Kasumi-1 (cell line): ENCODE data around the gene DNAH3.
"Not testable (repeated sequence)": the region's sequence is repeated elsewhere in the genome, so short reads cannot be mapped to it uniquely, and the experiment has no call there.

Experiments used
- DNase-seq, 2 experiments: peaks; one replicate each; lab custom pipeline; 2025; lab: John Stamatoyannopoulos, UW

DNAH3 gene

GRCh38 chr16:21167360-21167759, 16.7 kb upstream of the DNAH3 start:
- no peak for DNase-seq

DNA sequence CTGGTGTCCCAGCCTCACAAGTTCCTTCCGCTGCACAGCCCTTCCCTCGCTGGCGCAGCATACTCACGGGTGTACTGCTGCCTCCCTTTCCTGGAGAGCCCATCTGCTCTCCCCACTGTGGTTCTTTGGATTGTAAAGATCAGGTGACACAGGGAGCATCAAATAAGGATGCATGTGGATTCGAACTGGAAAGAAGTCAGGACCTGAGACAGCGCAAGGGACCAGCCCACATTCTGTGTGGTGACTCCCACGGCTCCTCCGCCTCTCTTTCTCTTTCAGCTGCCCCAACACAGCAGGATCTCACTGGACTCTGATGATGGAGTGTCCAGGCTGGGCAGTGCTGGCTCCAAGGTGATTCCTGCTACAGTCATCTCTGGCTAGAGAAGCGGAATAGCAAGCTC, 15.9 kb upstream of the DNAH3 start:
- DNase-seq: no peak

DNA sequence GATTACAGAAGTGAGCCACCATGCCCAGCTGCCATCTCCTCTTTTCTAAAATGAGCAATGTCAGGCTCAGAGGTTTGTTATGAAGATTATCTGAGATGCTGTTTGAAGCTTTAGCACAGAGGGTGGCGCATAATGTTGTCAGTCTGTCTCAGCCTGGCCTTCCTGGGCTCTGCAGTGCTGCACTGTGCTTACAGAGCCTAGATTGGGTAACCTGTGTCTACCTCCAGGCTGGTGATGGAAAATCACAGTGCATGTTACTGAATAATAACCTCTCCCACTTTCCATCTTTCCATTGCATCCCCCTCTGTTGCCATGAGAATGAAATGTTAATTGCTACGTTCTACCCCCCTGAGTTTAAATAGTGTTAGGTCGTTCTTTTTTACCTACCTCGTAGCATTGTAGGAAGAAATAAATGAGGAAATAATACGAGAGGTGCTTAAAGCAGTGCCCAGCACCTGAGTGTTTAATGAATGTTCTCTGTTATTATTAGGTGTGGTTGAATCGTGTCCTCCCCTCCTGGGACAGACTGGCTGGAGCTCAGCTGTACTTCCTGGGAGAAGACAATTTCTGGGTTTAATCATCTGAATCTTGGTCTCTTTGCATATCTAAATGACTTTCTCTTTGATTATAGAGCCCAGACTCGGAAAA, 14.0 kb upstream of the DNAH3 start:
- no peak for DNase-seq

DNA sequence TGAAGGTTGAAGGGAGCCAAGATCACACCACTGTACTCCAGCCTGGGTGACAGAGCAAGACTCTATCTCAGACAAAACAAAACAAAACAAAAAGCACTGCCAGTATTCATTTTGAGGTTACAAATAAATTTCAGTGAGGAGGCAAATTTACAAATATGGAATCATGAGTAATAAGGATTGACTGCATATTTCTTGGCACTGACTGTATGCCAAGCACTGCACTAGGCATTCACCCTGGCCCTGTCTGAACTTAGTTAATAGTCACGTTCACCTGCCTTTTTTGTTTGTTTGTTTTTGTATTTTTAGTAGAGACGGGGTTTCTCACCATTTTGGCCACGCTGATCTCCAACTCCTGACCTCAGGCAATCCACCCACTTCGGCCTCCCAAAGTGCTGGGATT, 12.9 kb upstream of the DNAH3 start:
- no peak for DNase-seq

DNA sequence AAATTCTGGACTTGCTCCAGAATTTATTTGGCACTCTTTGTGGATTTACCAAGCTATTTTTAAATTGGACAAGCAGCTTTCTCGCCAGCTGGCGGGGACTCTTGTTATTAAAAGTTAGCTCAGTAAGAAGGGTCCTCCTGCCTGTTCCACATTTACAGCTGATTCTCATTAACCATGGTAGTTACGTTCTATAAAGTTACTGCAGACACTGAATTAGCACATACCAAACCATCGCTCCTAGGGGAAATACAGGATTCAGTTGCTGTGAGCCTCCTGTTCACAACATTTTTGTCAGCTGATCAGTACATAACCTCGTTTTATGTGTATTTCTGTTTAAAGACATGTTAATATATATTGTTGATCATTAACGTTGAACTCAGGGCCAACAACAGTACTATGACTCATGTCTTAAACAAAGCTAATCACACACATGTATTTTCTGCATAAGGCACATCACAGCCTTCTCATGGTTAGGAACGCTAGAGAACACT, 12.1 kb upstream of the DNAH3 start:
- DNase-seq: no peak

- no peak for DNase-seq
These were observed 10.6 kb upstream of the DNAH3 start for GRCh38 chr16:21161211-21161610.

- no peak for DNase-seq
These were observed 9.6 kb upstream of the DNAH3 start for GRCh38 chr16:21160276-21160675.

DNA sequence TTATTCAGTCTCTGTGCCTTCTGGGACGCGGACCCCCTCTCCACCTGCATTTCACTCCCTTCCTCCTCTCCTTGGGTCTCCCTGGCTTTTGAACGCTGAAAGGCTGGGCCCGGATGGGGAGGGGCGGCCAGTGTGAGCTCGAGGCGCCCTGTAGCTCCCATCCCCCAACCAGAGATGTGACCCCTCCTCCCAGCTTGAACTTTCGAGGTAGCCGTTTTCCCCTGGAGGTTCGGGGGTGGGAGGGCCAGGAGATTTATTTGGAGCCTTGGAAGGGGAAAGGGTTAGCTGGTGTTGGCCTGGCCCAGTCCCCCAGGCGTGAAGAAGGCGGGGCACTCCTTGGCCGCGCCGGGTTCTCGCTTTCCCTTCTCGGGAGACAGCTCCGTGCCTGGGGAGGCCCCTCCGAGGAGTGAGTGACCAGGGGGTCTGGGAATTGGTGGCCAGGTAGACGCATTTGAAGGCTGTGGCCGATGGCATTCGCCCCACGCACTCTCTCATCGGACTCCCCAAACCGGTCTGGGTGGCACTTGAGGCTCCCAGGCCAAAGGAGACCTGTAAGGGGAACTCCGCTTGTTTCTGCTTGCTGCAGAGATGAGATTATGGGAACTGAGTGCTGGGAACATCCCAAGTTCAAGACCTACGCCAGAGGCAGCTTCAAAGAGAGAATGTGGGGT, 8.8 kb upstream of the DNAH3 start:
- DNase-seq: peak in 1 of 2 experiments; percentile 11

DNA sequence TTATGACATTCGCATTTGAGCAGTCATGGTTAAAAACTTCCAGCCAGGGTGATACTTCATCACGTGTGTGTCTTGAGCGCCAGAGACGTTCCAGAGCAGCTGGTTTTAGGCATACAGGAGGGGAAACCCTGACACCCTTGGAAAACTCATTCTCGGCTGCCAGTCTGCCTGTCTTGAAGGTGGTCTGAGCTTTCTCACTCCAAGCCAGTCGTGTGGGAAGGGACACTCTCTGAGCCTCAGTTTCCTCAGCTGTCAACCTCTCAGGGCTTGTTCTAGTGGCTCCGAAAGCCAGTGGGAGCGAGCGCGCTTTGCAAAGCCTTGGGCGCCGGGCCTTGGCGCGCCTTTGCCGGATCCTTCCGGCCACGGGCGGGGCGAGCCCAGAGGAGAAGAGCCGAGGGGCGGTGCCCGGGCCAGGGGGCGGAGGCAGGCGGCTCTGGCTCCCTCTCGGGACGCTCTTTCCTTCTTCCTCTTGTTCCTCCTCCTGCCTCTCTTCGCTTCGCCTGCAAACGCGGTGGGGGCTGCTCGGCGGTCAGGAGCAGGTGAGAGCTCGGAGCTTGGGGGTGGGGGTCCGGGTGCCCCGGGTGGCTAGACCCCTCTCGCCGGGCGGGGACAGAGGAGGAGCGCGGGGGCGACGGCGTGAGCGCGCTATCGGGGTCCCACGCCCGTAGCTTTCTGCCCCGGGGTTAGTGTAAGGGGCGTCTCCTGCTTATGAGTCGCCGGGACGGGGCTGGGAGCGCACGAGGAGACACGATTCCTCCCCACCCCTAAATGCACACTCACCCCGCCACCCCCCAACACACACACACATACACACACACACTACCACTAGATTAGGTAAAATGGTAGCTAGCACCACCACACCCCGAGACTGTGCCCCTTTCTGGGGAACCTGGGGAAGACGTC, 7.8 kb upstream of the DNAH3 start, which contains the start of gene LDAF1:
Gene LDAF1 (plus strand): TSS at position 467 of the 903 bp plus-strand sequence. CDS start 2,509 bp downstream, outside the sequence.
- DNase-seq: peak; percentile 39 to 46

- DNase-seq: no peak
These were observed 7.0 kb upstream of the DNAH3 start for GRCh38 chr16:21157632-21158031.

DNA sequence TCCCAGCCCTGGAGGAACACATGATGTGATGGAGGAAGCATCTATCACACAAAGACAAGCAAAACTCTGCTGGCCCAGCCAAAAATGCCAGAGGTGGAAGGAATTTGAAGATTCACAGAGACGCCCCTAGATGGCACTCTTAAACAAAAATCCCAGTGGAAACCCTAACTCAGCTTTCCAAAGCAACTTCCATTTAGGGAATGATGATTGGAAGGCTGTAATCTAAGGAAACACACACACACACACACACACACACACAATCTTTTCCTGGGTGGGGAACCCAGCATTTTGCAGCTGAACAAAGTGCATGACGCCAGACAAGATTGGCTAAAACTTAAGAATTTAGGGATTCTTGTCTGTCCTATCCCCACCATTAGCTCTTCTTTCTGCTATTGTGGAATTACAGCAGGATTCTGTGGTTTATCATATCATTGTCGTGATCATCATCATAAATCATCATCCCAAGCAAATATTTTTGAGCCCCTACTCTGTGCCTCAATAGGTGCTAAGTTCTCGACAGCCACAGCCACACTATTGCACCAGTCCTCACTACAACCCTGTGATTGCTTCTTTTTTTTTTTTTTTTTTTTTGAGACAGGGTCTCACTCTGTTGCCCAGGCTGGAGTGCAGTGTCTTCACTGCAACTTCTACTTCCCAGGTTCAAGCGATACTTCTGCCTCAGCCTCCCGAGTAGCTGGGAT, 6.3 kb upstream of the DNAH3 start:
- peak in 1 of 2 experiments; percentile 31 for DNase-seq

DNA sequence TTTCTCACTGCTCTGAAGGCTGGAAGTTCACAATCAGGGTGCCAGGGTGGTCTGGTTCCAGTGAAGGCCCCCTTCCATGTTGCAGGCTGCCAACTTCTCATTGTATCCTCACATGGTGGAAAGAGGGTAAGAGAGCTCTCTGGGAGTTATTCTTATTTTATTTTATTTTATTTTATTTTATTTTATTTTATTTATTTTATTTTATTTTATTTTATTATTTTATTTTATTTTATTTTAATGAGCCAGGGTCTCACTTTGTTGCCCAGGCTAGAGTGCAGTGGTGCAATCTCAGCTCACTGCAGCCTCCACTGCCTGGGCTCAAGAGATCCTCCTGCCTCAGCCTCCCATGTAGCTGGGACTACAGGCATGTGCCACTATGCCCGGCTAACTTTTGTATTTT, 5.4 kb upstream of the DNAH3 start:
- not testable (repeated sequence) for DNase-seq

- DNase-seq: not testable (repeated sequence)
These were observed 2.6 kb upstream of the DNAH3 start for GRCh38 chr16:21153124-21153729.

DNA sequence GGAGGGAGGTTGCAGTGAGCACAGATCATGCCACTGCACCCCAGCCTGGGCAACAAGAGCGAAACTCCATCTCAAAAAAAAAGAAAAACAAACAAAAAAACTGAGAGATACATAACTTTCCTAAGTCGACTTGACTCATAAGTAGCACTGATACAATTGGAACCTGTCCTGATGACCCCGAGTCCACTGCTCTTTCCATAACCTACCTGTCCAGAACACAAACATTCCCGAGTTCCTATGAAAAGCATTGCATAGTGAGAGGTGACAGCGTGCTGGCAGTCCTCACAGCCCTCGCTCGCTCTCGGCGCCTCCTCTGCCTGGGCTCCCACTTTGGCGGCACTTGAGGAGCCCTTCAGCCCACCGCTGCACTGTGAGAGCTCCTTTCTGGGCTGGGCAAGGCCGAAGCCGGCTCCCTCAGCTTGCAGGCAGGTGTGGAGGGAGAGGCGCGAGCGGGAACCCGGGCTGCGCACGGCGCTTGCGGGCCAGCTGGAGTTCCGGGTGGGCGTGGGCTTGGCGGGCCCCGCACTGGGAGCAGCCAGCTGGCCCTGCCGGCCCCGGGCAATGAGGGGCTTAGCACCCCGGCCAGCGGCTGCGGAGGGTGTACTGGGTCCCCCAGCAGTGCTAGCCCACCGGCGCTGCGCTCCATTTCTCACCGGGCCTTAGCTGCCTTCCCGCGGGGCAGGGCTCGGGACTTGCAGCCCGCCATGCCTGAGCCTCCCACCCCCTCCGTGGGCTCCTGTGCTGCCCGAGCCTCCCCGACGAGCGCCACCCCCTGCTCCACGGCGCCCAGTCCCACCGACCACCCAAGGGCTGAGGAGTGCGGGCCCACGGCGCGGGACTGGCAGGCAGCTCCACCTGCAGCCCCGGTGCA, 1.7 kb upstream of the DNAH3 start:
- DNase-seq: not testable (repeated sequence)

GRCh38 chr16:21145738-21146137, 4.9 kb downstream of the DNAH3 start:
- DNase-seq: no peak

- DNase-seq: no peak
These were observed 16.6 kb downstream of the DNAH3 start for GRCh38 chr16:21134053-21134452.

- no peak for DNase-seq
These were observed 19.8 kb downstream of the DNAH3 start for GRCh38 chr16:21130811-21131210.

GRCh38 chr16:21128991-21129390, 21.7 kb downstream of the DNAH3 start:
- DNase-seq: no peak

- DNase-seq: no peak
These were observed 24.1 kb downstream of the DNAH3 start for GRCh38 chr16:21126518-21126917.

DNA sequence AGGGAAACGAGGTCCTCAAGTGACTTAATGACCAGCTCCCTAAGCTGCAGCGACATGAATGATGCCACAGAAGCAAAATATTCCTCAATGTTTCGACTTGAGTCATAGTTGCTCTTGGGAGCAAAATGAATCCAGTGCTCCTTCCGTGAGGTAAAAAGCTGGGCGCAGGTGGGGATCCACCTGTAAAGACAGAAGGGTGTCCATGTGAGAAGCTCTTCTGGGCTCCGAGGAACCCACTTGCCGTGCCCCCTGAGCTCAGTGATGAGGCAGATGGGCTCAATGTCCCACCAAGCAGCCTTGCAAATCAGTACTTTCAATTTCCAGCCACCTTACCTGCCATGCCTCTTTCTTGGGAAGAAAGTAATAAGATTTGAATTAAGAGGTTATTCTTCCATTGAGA, 25.5 kb downstream of the DNAH3 start:
- no peak for DNase-seq
